Activated effector memory CD4-positive, alpha-beta T cell treated with Interleukin-2 at 50 U/mL for 16 hours (primary cell): Measurements from ENCODE around the gene ATG4C.
"Not testable (repeated sequence)": the region's sequence is repeated elsewhere in the genome, so short reads cannot be mapped to it uniquely, and the experiment has no call there.

Experiments
- DNase-seq: peaks from one replicate; pipeline ENCODE4 v3.0.0-alpha.2; 2020

Gene ATG4C

GRCh38 chr1:62778208-62778607 is 5.7 kb upstream of the ATG4C start:
- no peak for DNase-seq

GRCh38 chr1:62781841-62782543 is 1.9 kb upstream of the ATG4C start:
- no peak for DNase-seq

GRCh38 chr1:62782544-62783212 is 1.3 kb upstream of the ATG4C start:
- DNase-seq, result not testable (repeated sequence)

GRCh38 chr1:62784509-62785365 is 805 bp downstream of the ATG4C start:
- DNase-seq, result no peak

GRCh38 chr1:62790716-62791115 is 6.8 kb downstream of the ATG4C start:
- DNase-seq, result no peak

GRCh38 chr1:62794053-62794452 is 10.1 kb downstream of the ATG4C start:
- DNase-seq, result no peak

- no peak for DNase-seq
Measured at GRCh38 chr1:62796221-62796620, 12.3 kb downstream of the ATG4C start.

- DNase-seq, result no peak
Measured at GRCh38 chr1:62799688-62800087, 15.8 kb downstream of the ATG4C start.

GRCh38 chr1:62800281-62800680 is 16.3 kb downstream of the ATG4C start:
- no peak for DNase-seq

GRCh38 chr1:62800825-62801306 is 16.9 kb downstream of the ATG4C start:
- DNase-seq, result no peak

- no peak for DNase-seq
Measured at GRCh38 chr1:62809788-62810187, 25.9 kb downstream of the ATG4C start.

- DNase-seq, result no peak
Measured at GRCh38 chr1:62810420-62811274, 26.7 kb downstream of the ATG4C start.

- DNase-seq, result no peak
Measured at GRCh38 chr1:62823556-62823955, 39.6 kb downstream of the ATG4C start.

- DNase-seq, result no peak
Measured at GRCh38 chr1:62826901-62827300, 43.0 kb downstream of the ATG4C start.

GRCh38 chr1:62827786-62828185 is 43.9 kb downstream of the ATG4C start:
- not testable (repeated sequence) for DNase-seq

GRCh38 chr1:62832276-62832675 is 48.3 kb downstream of the ATG4C start:
- DNase-seq, result no peak

GRCh38 chr1:62833529-62833928 is 49.6 kb downstream of the ATG4C start:
- no peak for DNase-seq

- no peak for DNase-seq
Measured at GRCh38 chr1:62834400-62834961, 50.5 kb downstream of the ATG4C start.

GRCh38 chr1:62836856-62837540 is 53.1 kb downstream of the ATG4C start:
- no peak for DNase-seq

GRCh38 chr1:62840555-62840954 is 56.6 kb downstream of the ATG4C start:
- no peak for DNase-seq

- DNase-seq, result no peak
Measured at GRCh38 chr1:62841587-62842169, 57.7 kb downstream of the ATG4C start.
